PC-9 (cell line): Measurements from ENCODE around the gene SLC48A1. TPM values are rescaled to one million over a fixed set of nuclear protein-coding genes. Genes with fewer than 3 reads are reported as not detected.

Experiments used
- BruUV-seq: library from RNA; stranded (reverse); fragments of 400-500 nt; replicated peaks from 2 replicates; lab custom pipeline; 2021; lab: Mats Ljungman, UMichigan
- CTCF ChIA-PET: fragments of 300-600 bp; sonication (Branson Sonifier 250); formaldehyde crosslinking; loops from one replicate; lab custom pipeline; 2022; ENCODE audit warnings: antibody characterized with exemption; lab: Charles Lee
- POLR2A ChIA-PET: fragments of 300-600 bp; sonication (Branson Sonifier 250); formaldehyde crosslinking; loops from one replicate; lab custom pipeline; 2022; ENCODE audit warnings: antibody characterized with exemption; ENCODE audit not compliant: unreplicated experiment; lab: Charles Lee
- DNase-seq, 2 experiments: peaks; one replicate each; pipeline versions ENCODE4 v3.0.0 to v3.0.0-alpha.2; 2015 to 2022; ENCODE audit warnings: mixed read lengths in 1 of 2
- H2AFZ ChIP-seq: fragments of 200-600 bp; sonication (generic); 2 replicates; pipeline ENCODE4 v1.8.1; 2017; ENCODE audit warnings: antibody characterized with exemption
- H3F3A ChIP-seq: fragments of 200-600 bp; sonication (generic); 2 replicates; pipeline ENCODE4 v1.8.1; 2017; ENCODE audit warnings: antibody characterized with exemption, mild to moderate bottlenecking, low read depth; ENCODE audit not compliant: insufficient read depth
- H3K27ac ChIP-seq: fragments of 200-600 bp; sonication (generic); 2 replicates; pipeline ENCODE4 v1.6.1; 2016; ENCODE audit warnings: mixed run types
- H3K27me3 ChIP-seq: fragments of 200-600 bp; sonication (generic); 2 replicates; pipeline ENCODE4 v1.6.1; 2016; ENCODE audit warnings: low read depth, mixed run types; ENCODE audit not compliant: insufficient read depth
- H3K36me3 ChIP-seq: fragments of 200-600 bp; sonication (generic); 2 replicates; pipeline ENCODE4 v1.6.1; 2016; ENCODE audit warnings: low read depth, mixed run types
- H3K4me1 ChIP-seq: fragments of 200-600 bp; sonication (generic); replicated peaks from 2 replicates; pipeline ENCODE4 v1.6.1; 2016; ENCODE audit warnings: mixed run types; ENCODE audit not compliant: insufficient read depth
- H3K4me2 ChIP-seq: fragments of 200-600 bp; sonication (generic); 2 replicates; pipeline ENCODE4 v1.6.1; 2017; ENCODE audit warnings: mixed run types
- H3K4me3 ChIP-seq: fragments of 200-600 bp; sonication (generic); 2 replicates; pipeline ENCODE4 v1.6.1; 2016; ENCODE audit warnings: mixed run types
- H3K79me2 ChIP-seq: fragments of 200-600 bp; sonication (generic); 2 replicates; pipeline ENCODE4 v1.6.1; 2017; ENCODE audit warnings: low read depth, mixed run types
- H3K9me2 ChIP-seq: fragments of 200-600 bp; sonication (generic); 2 replicates; pipeline ENCODE4 v1.8.1; 2017; ENCODE audit warnings: mild to moderate bottlenecking; ENCODE audit not compliant: insufficient read depth
- H3K9me3 ChIP-seq: fragments of 200-600 bp; sonication (generic); 2 replicates; pipeline ENCODE4 v1.8.1; 2016; ENCODE audit warnings: low read depth; ENCODE audit not compliant: insufficient read depth
- H4K20me1 ChIP-seq: fragments of 200-600 bp; sonication (generic); 2 replicates; pipeline ENCODE4 v1.8.1; 2017; ENCODE audit not compliant: insufficient read depth
- CTCF ChIP-seq: fragments of 200-600 bp; sonication (generic); conservative IDR thresholded peaks from 2 replicates; pipeline ENCODE4 v1.6.1; 2017; ENCODE audit warnings: mixed run types, antibody characterized with exemption, mild to moderate bottlenecking, moderate library complexity
- EZH2 ChIP-seq: fragments of 200-600 bp; sonication (generic); IDR thresholded peaks from 2 replicates; pipeline ENCODE4 v1.8.0; 2017; ENCODE audit warnings: antibody characterized with exemption, low read depth
- intact Hi-C: fragments of 100-400 bp; cut with micrococcal nuclease; formaldehyde crosslinking; loops from one replicate; pipeline ENCODE4 v1.10.0; 2022; ENCODE audit not compliant: unreplicated experiment
- total RNA-seq: library from RNA; stranded (reverse); gene quantifications from 2 replicates; pipeline ENCODE4 v1.2.3, GENCODE V29; 2021

Gene SLC48A1
- total RNA-seq, 1 experiment from 2014 or later: 108 TPM

- H3K36me3 ChIP-seq: no peaks in the 10 kb centered on the region
- POLR2A ChIA-PET: no interaction called here
Measured at GRCh38 chr12:47798382-47798948, 25.4 kb downstream of the SLC48A1 start.

GRCh38 chr12:47799357-47799955 lies 26.4 kb downstream of the SLC48A1 start:
- Histone ChIP-seq H3K4me2 (no peak overlapping the region), H3K36me3 (no peaks in the 10 kb centered on the region), H3K27ac (no peak overlapping the region), H3K79me2 (peaks cover 5% of the 10 kb centered on the region; the same call in 1 of the 2 replicates), H3K4me1 (no peaks in the 10 kb centered on the region), H3K9me2 (no peaks in the 10 kb centered on the region), H4K20me1 (peaks cover 11% of the 10 kb centered on the region; the same call in 1 of the 2 replicates), H3K27me3 (no peaks in the 10 kb centered on the region), H3F3A (no peaks in the 10 kb centered on the region), H3K4me3 (no peak overlapping the region), H3K9me3 (no peaks in the 10 kb centered on the region), H2AFZ (no peak overlapping the region)
- intact Hi-C loops: no loop called here
- BruUV-seq: no TSS peak
- DNase-seq: no peak
- ChIA-PET POLR2A (no interaction called here), CTCF (no interaction called here)
- TF ChIP-seq EZH2: no peak
- TF ChIP-seq CTCF: no peak

More at GRCh38 chr12:47798382-47798948, 25.4 kb downstream of the SLC48A1 start:
- DNase-seq: no peak
- Histone ChIP-seq H3K27ac (no peak overlapping the region), H3K9me2 (no peaks in the 10 kb centered on the region), H3K9me3 (no peaks in the 10 kb centered on the region), H3K27me3 (no peaks in the 10 kb centered on the region), H4K20me1 (peaks cover 11% of the 10 kb centered on the region; the same call in 1 of the 2 replicates), H3K4me2 (no peak overlapping the region), H3F3A (no peaks in the 10 kb centered on the region), H3K79me2 (peaks cover 2% of the 10 kb centered on the region; the same call in 1 of the 2 replicates), H3K4me3 (no peak overlapping the region), H2AFZ (no peak overlapping the region), H3K4me1 (no peaks in the 10 kb centered on the region)
- TF ChIP-seq CTCF (no peak), EZH2 (no peak)
- BruUV-seq: no TSS peak
- intact Hi-C loops: no loop called here
- CTCF ChIA-PET: no interaction called here

- Histone ChIP-seq H3K9me2 (no peaks in the 10 kb centered on the region), H3K27me3 (no peaks in the 10 kb centered on the region), H3K27ac (no peak overlapping the region), H3K9me3 (no peaks in the 10 kb centered on the region), H2AFZ (no peak overlapping the region), H3K36me3 (no peaks in the 10 kb centered on the region), H3K4me3 (no peak overlapping the region), H3K79me2 (peaks cover 5% of the 10 kb centered on the region; the same call in 1 of the 2 replicates), H4K20me1 (peaks cover 14% of the 10 kb centered on the region; the same call in 1 of the 2 replicates), H3K4me1 (no peaks in the 10 kb centered on the region), H3K4me2 (no peak overlapping the region), H3F3A (no peaks in the 10 kb centered on the region)
- ChIA-PET CTCF (no interaction called here), POLR2A (no interaction called here)
- intact Hi-C loops: no loop called here
- no peak for DNase-seq
- BruUV-seq: no TSS peak
- TF ChIP-seq CTCF (no peak), EZH2 (no peak)
Measured at GRCh38 chr12:47800582-47800981, 27.5 kb downstream of the SLC48A1 start.
